GM18873 (cell line): Measurements from ENCODE around the gene KRTAP6-2.

Experiments
- ATAC-seq: cut with Tn5 transposase; IDR thresholded peaks from one replicate; pipeline ENCODE4 v1.9.1; 2021; ENCODE audit warnings: mild to moderate bottlenecking, moderate library complexity, moderate number of reproducible peaks; ENCODE audit not compliant: unreplicated experiment, low FRiP score

The KRTAP6-2 gene

GRCh38 chr21:30579346-30579745 is 19.4 kb downstream of the KRTAP6-2 start:
- ATAC-seq: no peak

GRCh38 chr21:30577766-30578165 is 20.9 kb downstream of the KRTAP6-2 start:
- ATAC-seq: no peak

- no peak for ATAC-seq
These were observed 31.1 kb downstream of the KRTAP6-2 start for GRCh38 chr21:30567617-30568016.

GRCh38 chr21:30563630-30564029 is 35.1 kb downstream of the KRTAP6-2 start:
- no peak for ATAC-seq

GRCh38 chr21:30563072-30563471 is 35.6 kb downstream of the KRTAP6-2 start:
- ATAC-seq: no peak

- no peak for ATAC-seq
These were observed 36.7 kb downstream of the KRTAP6-2 start for GRCh38 chr21:30561957-30562356.

GRCh38 chr21:30561264-30561895 is 37.3 kb downstream of the KRTAP6-2 start, which contains the start of gene KRTAP19-7:
KRTAP19-7 (minus strand) TSS chr21:30561314; CDS start chr21:30561289, 25 bp downstream.
- ATAC-seq: no peak

- no peak for ATAC-seq
These were observed 43.6 kb downstream of the KRTAP6-2 start for GRCh38 chr21:30555095-30555494.

GRCh38 chr21:30552782-30553181 is 45.9 kb downstream of the KRTAP6-2 start:
- ATAC-seq: no peak
